A172 (cell line): ENCODE data around the gene SERP2. TPM values are rescaled to one million over a fixed set of nuclear protein-coding genes. Genes with fewer than 3 reads are reported as not detected.

ENCODE experiments used
- DNase-seq: peaks from one replicate; pipeline ENCODE4 v3.0.0-alpha.2; 2015; ENCODE audit warnings: low spot score
- total RNA-seq: library from RNA; depleted of rRNA; stranded (reverse); fragments of >200 nt; shearing (Covaris generic); gene quantifications from 2 replicates; pipeline ENCODE4 v1.2.3, GENCODE V29; 2014

Gene SERP2
- total RNA-seq, 1 experiment from 2014 or later, result not detected

DNA sequence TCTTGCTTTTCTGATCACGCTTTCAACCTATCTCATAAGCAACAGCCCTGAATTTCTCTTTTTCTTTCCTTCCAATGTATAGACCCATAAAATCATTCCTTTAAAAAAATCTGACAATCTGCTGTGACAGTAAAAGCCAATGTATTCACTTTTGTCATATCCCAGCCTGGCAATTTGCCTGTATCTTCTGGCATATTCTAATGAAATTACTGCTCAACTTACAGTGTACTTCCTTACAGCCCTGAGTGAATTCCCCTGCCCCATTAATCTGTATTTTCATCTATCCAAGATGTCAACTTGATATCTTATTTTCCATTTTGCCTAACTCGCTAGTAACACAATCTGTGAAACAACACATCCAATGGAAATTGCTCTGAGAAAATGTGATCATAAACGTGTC is 18.0 kb upstream of the SERP2 start:
- no peak for DNase-seq

DNA sequence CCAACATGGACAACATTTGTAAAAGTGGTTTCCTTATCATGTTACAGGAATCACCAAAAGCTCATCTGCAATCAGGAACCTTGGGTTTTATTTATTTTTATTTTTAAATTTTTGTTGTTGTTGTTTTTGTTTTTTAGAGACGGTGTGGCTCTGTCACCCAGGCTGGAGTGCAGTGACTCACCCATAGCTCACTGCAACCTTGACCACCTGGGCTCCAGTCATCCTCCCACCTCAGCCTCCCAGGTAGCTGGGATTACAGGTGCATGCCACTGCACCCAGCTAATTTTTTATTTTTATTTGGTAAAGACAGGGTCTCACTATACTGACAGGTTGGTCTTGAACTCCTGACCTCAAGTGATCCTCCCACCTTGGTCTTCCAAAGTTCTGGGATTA is 13.6 kb upstream of the SERP2 start:
- DNase-seq, result no peak

DNA sequence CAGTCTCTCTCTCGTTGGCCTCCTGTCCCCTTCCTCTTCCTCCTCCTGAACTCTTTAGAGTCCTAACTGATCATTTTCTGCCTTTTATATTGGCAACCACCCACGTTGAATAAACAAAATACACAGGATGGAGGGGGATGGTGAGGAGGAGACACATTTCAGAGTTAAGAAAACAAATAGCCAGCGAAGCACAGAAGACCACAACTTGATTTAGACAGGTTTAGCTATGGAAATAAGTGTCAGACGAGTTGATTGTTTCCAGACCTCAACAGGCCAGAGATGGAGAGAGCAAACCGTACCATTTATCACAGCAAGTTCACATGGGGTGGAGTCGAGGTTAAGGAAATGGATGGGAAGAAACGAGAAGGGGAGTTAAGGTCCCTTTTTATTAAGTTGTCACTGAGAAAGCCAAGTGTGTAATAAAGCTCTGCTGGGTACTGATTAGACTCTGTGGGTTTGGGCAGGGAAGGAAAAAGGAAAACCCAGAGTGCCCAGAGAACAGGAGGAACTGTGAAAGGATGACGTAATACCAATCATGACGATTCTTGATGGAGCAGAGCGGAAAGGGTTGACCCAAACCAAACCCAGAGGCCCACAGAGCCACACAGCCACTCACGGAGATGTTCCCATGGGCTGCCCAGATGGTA is 11.1 kb upstream of the SERP2 start:
- peak; percentile 6 for DNase-seq

DNA sequence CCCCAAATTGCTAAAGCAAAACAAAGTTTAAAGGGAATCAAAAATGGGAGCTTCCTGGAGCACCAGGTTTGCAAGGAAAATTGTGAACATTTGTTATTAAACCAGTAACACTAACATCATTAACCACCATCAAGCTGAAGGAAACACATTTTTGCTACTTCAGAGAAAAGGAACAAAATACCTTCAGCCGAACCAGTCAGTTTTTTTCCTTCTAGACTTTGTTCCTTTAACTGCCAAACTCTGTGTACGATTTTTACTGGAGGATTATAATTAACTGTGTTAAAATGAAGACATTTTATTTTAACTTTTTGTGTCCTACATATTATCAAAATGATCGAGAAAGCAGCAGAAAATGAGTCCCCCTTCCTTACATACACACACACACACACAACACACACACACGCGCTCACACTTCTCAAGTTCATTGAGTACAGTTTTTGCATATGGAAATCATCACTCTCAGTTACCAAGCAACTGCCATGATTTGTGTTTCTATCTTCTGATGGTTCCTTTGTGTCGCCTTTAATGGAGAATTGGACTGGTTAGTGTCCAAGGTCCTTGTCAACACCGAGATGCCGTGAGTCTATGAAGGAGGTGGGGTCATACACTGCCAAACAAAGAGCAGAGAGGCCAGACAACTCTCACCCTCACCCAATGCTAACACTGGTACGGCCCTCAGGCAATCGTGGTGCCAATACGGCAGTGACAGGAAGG is 9.8 kb upstream of the SERP2 start:
- DNase-seq, result no peak

DNA sequence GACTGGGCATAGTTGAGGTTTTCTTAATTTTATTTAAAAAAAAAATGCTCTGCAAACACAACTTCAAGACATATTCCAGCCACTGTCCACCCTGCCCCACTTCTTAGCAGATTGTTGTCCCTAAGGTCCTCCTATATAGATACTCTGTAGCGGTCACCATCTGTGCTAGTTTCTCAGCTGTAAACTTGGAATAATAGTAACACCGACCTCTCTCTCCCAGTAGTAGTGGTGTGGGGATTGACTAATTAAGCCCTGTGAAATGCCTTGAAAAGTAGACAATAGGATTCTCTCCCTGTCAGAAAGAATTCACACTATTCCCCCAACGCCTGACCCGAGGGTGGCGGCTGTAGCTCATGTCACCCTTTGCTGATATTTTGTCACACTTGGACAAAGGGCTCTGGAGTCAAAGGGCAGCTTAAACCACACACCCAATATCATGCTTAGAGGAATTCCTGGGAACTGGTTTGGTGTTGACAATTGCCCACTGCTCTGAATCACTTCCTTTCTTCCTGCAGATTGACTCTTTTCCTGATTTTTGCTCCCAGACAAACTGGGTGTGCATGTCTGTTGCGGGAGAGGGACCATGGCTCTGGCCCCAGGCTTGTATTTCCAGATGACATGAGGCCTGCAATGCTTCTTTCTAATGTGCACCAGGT is 9.2 kb upstream of the SERP2 start:
- DNase-seq, result peak; percentile 90

DNA sequence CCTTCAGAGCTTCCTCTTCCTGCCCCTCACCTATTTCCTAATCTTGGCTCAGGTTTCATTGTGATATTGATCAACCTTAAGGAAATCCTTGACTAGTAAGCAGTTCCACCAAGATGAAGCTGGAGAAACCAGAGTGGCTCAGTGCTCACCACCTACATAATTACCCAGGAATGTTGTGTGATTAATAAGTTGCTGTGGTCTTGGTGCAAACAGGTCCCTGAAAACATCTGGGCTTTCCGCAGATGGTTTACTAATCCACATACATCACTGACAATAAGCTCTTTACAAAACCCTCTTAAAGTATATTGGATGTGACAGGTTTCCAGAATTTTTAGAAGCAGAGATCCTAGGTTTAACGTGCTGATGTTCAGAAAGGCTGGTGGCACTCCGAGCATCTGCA is 8.6 kb upstream of the SERP2 start:
- DNase-seq, result peak; percentile 64

DNA sequence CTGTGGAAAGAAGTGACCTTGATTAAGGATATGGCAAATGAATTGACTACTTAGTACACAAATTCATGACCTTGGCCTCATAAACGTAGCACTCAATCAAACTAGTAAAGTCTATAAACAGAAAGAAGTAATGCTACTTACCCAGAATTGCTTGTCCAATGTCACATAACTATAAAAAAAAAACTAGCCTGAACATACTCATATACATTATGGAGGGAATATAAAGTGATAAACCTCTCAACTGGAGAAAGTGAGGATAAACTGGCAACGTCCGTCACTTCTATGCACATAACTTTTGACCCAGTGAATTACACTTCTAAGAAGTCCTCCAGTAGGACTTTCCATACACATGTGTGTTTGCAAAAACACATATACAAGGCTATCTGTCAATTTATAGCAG is 7.7 kb upstream of the SERP2 start:
- no peak for DNase-seq

DNA sequence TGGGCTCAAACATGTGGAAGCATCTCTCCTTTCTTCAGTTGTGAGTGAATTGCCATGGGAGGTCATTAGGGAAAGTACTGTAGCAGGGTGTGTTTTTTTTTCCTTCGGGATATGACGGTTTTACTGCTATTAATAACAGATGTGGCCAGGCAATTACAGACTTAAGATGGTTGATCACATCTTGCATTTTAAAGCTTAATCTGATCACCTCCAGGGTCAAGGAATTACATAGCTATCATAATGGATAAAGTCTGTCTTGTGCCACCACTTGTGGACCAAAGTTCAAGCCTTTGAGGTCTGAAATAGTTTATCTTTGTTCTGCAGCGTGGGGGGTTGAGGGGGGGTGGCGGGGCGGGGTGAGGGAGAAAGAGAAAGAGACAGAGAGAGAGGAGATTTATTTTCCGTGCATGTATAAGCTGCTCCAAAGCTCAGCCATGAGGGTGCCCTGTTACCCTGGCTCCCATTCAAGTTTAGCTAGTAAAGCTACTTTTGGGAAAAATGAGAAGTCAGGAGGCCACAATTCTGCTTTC is 5.5 kb upstream of the SERP2 start:
- DNase-seq, result peak; percentile 17

DNA sequence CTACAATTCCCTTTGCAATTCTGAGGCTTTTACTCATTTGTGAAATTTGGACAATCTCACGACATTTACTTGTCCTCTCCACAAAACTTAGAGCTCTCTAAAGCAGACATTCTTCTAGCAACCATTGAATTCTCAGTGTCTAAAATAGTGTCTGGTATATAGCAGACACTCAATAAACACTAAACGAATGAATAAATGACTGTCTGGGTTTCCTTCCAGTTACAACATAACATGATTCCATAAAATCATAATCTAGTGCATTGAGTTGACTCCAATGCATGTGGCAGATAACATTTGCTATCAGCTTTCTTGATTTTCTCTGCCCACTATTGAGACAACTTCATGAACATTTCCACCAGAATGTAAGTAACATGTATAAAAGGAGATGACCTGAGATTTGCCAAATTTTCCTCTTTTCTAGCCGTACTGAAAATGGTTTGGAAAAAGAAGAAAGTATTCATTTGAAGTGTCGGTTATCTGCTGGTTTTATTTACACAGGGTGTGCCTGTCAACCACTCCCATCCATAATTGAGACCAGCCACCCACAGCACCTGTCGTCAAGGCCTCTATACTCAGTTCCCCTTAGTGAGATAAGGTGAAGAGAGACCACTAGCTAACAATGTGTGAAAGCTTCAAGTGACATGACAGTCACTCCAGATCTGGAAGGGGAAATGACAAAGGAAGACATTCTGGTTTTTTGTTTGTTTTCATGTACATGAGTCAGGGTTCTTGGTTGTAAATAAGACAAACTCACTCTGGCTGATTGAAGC is 4.8 kb upstream of the SERP2 start:
- no peak for DNase-seq

DNA sequence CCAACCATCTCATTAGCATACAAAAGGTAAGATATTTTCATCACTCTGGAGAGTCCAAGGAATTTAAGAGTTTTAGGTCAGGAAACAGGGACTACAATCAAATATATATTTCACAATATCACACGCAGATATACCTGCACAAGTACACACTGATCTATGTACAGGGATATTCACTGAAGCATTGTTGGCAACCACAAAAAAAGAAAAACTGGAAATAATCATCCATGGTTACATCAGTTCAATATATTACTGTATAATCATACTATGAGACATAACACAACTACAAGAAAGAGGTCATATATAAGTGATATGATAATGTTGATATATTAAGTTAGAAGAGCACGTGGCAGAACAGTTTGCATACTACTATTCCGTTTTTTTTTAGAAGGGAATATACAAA is 2.2 kb upstream of the SERP2 start:
- DNase-seq, result no peak

DNA sequence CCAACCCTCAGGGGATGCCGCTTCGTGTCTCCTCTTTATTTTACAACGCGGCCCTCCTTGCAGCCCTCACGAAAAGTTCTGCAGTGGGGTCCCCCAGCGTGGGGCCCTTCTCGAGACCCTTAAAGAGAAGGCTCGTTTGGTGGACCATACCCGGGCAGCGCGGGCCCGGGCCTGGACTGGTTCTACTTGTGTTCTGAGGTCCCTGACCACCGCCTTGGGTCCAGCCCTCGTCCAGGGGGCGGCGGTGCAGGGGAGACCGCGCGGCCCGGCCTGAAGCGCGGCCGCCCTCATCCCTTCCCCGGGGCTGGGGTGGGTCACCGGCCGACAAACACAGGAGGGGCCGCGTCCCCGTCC is 400 bp upstream of the SERP2 start:
- DNase-seq, result no peak

DNA sequence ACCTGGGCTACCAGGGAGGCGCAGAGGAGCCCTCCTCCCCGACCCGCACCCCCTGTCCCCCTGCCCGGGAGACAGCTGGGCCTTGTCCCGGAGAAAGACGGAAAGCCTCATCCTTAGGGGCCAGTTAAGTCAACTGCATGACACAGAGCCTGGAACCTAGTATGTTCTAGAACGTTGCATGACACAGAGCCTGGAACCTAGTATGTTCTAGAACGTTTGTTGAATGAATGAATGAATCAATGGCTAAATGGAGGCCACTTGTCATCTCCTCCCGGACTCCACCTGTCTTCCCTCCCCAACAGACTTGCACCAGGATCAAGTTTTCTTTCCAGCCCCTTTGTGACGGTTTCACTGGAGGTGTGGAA is 706 bp downstream of the SERP2 start:
- no peak for DNase-seq

DNA sequence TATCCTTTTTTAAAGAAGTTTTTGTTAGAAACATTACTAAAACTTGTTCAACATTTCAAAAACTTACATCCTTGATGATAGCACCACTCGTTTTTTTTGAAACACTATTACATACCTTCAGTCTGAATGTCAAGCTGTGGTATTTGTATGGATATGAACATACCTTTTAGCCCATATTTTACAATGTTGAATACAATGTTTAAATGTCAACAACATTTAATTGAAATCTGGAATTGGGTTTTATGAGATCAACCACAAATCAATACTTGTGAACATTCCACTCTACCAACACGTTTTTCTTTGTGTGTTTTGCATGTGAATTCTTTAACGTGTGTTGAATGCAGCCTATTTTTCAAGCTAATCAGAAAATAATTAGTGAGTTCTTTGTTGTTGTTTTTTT is 4.7 kb downstream of the SERP2 start:
- no peak for DNase-seq

DNA sequence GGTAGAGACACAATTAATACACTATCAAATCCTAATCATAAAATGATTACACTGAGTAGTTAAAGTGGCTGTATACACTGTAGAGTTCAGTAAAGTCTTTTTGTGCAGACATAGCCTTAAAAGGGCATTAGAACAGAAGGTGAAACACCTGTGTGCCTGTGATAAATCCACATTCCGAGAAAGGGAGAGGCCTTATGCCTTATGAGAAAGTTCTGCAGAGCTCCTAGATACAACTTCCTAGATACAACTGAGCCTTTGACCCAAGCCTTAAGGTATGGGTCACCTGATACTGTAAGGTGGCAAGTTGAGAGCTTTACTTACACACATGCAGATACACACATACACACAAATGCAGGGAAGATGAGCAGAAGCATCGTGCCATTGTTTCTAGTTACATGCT is 6.3 kb downstream of the SERP2 start:
- no peak for DNase-seq

DNA sequence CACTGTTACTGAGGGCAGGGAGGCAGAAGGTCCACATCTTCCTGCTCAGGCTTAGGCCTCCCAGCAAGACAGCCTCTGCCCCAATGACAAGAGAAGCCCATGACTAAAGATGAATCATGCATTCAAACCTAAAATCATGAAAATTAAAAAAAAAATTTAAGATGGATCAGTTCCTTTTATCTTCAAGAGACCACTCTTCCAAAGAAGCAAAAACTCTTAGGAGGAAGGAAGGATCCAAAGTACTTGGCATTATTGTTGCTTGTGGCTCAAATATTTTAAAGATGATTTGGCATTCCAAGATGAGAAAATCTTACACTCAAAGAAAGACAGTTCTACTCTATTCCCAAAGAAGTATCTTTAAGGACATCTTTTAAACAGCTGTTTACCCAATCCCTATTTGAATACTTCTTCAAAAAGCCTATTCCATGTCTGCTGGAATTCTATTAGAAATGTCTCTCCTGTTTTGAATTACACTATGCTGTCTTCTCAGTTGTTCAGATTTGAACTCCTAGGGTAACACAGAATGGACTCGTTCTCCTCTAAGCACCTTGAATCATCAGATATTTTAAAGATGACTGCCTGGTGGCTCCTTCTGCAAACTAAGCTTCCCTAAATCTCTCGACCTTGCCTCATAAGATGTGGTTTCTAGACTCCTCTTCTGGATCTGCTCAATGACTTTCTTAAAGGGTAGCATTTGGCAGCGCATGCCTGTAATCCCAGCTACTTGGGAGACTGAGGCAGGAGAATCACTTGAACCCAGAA is 7.0 kb downstream of the SERP2 start:
- DNase-seq, result no peak

DNA sequence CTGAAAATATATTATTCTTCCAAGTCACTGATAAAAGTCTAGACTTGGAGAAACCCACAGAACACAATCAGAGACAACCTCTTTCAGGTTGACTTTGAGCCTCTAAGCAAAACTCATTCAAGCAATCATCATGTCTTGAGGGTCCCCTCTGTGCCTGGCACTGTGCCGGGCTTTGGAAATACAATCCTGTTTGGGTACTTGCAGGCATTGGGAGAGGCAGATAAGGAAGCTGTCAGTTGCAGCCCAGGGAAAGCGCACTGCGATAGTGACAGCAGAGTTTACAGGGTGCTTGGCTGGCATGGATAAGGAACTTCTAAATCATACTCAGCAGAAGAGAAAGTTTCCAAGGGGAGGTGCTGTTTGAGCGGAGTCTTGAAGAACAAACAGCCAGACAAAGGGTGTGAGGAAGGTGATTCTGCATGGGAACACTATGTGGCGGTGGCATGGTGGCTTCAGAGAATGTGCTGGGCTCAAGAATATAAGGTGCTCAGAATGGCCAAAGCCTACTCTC is 9.1 kb downstream of the SERP2 start:
- no peak for DNase-seq

DNA sequence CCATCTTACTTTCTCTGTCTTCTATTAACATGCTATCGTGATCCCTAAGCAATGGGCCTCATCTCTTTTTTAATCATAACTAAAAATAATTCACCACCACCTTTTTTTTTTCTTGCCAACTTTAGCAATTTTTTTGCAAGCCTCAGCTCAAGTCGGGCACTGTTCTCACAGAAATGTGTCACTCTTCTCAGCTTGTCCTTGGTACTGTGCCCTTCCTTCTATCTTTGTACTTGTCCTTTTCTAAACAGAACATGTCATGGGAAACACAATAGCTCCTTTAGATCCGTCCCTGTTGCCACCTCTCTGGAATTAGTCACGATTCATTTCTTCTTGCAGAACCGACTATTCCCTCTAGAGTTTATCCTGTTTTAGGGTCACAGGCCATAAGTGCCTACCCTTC is 10.3 kb downstream of the SERP2 start:
- DNase-seq, result no peak

DNA sequence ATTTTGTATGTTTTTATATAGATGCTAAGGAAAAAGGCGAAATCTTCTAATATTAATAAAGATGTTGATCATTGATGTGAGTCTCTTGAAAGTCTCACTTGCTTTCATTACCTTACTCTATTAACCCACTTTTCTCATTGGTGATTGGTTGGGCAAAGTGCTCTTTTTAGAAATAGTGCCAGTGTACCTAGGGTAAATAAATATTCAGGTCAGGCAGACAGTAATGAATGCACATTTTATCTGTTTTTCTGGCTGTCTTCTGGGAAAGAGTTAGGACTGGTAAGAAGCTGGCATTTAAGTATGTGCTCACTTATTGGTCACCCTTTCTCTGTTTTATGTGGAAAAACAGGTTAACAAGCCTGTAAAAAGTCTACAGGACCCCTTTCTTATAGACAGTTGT is 11.2 kb downstream of the SERP2 start:
- no peak for DNase-seq

DNA sequence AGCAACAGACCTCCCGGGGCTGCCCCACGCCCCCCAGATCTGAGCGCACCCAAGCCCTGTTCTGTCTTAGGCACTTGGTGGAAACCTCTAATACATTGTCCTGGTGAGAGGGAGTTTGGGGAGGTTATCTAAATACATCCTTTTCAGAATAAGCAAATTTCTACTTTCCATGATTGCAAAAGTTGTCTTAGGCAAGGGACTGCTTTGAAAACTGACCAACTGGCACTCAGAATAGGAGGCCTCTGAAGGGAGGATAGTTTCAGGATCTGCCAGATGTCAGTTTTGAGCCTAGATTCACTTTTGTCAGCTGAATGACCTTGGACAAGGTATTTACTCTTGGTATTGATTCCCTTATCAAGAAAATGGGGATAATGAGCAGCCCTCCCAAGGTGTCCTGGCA is 11.8 kb downstream of the SERP2 start:
- no peak for DNase-seq

DNA sequence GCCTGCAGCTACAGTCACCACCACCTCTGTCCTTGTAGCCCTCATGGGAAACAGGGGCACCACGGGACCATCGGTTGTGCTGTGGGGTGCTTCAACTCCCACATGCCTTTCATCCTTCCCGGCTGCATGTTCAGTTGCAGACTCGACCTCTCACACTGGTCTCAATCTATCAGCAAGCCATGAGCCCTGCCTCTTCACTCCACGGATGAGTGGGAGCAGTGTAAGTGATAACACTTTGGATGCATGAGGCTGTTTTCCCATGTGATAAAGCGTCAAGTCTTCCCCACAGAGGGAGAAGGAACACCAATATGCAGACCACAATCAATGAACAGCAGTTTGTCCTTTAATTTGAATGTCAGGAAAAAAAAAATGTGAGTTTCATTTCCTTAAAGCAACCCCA is 12.2 kb downstream of the SERP2 start:
- no peak for DNase-seq

DNA sequence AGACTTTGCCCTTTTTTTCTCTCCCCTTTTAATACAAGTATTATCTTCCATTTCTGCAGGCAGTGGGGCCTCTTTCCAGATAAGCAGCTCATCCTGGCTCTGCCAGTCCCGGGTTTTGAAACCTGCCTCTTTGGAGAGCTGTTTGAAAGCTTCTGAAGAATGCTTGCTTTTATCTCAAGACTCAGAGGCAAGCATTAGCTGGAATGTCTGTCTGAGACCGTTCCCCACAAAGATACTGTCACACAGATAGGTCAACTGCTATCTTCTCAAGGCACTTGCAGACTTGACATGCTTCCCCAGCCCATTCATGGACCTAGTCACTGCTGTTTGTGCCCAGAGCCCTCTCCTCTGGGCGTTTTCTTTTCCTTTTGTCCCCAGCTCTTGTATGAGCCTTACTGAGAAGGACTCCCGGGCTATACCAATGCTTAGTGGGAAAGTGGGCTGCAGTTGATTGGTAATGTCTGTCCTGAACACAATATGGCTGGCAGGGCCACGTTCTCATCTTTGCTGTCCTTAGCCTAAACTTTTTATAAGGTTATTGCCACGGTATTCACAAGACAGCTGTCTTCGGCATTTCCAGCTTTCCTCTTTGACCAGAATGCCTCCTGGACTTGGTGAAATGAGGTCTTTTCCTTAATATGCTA is 13.4 kb downstream of the SERP2 start:
- no peak for DNase-seq
